Stimulated activated CD4-positive, alpha-beta T cell treated with anti-CD3 and anti-CD28 coated beads, Interleukin-2, amount 100 ng/mL, for 48 hours (primary cell): ENCODE results near the gene AFF1.

Experiments
- DNase-seq, 2 donors: peaks; one replicate each; pipeline ENCODE4 v3.0.0-alpha.2; 2020

The AFF1 gene

GRCh38 chr4:87092389-87093141 is 157.8 kb downstream of the AFF1 start:
- no peak for DNase-seq

GRCh38 chr4:87093443-87094123 is 158.8 kb downstream of the AFF1 start:
- peak in 1 of 2 donors; percentile 16 for DNase-seq

GRCh38 chr4:87097075-87097474 is 162.3 kb downstream of the AFF1 start:
- no peak for DNase-seq

GRCh38 chr4:87100168-87100567 is 165.4 kb downstream of the AFF1 start:
- DNase-seq = no peak

- DNase-seq = no peak
Observed at GRCh38 chr4:87101543-87102199, 166.9 kb downstream of the AFF1 start.

GRCh38 chr4:87103086-87103485 is 168.3 kb downstream of the AFF1 start:
- no peak for DNase-seq

GRCh38 chr4:87103691-87104187 is 168.9 kb downstream of the AFF1 start:
- no peak for DNase-seq

GRCh38 chr4:87105101-87105845 is 170.5 kb downstream of the AFF1 start:
- DNase-seq = no peak

- DNase-seq = no peak
Observed at GRCh38 chr4:87108142-87108546, 173.3 kb downstream of the AFF1 start.

- DNase-seq = no peak
Observed at GRCh38 chr4:87109121-87109520, 174.3 kb downstream of the AFF1 start.

GRCh38 chr4:87109945-87110344 is 175.1 kb downstream of the AFF1 start:
- no peak for DNase-seq

- no peak for DNase-seq
Observed at GRCh38 chr4:87112063-87112462, 177.3 kb downstream of the AFF1 start.

- DNase-seq = no peak
Observed at GRCh38 chr4:87114245-87115062, 179.6 kb downstream of the AFF1 start.

GRCh38 chr4:87116231-87116630 is 181.4 kb downstream of the AFF1 start:
- DNase-seq = no peak

- no peak for DNase-seq
Observed at GRCh38 chr4:87117051-87117731, 182.4 kb downstream of the AFF1 start.

- DNase-seq = no peak
Observed at GRCh38 chr4:87117732-87118075, 182.9 kb downstream of the AFF1 start.

- no peak for DNase-seq
Observed at GRCh38 chr4:87118421-87118820, 183.6 kb downstream of the AFF1 start.

- no peak for DNase-seq
Observed at GRCh38 chr4:87118826-87119225, 184.0 kb downstream of the AFF1 start.

- DNase-seq = no peak
Observed at GRCh38 chr4:87120010-87120409, 185.2 kb downstream of the AFF1 start.

- no peak for DNase-seq
Observed at GRCh38 chr4:87120411-87121162, 185.8 kb downstream of the AFF1 start.
